Ureter (tissue), 1 donor: ENCODE results near the gene IQCF6. TPM values are rescaled to one million over a fixed set of nuclear protein-coding genes. Genes with fewer than 3 reads are reported as not detected.
"Not testable (repeated sequence)": the region's sequence is repeated elsewhere in the genome, so short reads cannot be mapped to it uniquely, and the experiment has no call there.

ENCODE experiments used
- DNase-seq: peaks from one replicate; pipeline ENCODE4 v3.0.0-alpha.2; 2020; ENCODE audit warnings: low spot score
- total RNA-seq: library from RNA; stranded (reverse); gene quantifications from one replicate; pipeline ENCODE4 v1.2.4, GENCODE V29; 2023
- donor health status: DM: yes; HTN: yes; CAD: no.

Gene IQCF6
- not detected for total RNA-seq

DNA sequence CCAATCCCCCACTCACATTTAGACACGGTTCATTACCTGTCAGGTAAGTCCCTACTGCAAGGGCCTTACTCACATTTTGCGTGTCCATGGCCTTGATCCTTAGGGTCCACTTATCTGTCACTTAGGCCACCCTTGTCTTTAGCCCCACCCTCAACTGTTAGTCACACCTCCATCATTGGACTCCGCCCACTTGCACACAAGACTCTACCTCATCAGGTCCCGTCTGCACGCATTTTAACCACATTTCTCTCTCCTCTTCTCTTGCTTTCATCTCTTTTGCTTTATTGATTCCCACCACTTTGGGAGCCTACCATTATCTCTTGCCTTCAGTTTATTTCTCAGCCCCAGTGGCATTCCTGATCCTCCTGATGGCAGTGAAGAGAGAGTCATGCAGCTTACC is at the start of gene IQCF6:
Gene IQCF6, minus strand, starts transcription at position 101 of the 400 bp plus-strand sequence. Its CDS starts 13 bp downstream, at position 88.
- no peak for DNase-seq

DNA sequence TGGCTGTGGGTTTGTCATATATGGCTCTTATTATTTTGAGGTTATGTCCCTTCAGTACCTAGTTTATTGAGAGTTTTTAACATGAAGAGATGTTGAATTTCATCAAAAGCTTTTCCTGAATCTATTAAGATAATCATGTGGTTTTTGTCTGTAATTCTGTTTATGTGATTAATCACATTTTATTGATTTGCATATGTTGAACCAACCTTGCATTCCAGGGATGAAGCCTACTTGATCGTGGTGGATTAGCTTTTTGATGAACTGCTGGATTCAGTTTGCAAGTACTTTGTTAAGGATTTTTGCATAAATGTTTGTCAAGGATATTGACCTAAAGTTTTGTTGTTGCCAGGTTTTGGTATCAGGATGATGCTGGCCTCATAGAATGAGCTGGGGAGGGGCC is 49.3 kb upstream of the IQCF6 start:
- no peak for DNase-seq

DNA sequence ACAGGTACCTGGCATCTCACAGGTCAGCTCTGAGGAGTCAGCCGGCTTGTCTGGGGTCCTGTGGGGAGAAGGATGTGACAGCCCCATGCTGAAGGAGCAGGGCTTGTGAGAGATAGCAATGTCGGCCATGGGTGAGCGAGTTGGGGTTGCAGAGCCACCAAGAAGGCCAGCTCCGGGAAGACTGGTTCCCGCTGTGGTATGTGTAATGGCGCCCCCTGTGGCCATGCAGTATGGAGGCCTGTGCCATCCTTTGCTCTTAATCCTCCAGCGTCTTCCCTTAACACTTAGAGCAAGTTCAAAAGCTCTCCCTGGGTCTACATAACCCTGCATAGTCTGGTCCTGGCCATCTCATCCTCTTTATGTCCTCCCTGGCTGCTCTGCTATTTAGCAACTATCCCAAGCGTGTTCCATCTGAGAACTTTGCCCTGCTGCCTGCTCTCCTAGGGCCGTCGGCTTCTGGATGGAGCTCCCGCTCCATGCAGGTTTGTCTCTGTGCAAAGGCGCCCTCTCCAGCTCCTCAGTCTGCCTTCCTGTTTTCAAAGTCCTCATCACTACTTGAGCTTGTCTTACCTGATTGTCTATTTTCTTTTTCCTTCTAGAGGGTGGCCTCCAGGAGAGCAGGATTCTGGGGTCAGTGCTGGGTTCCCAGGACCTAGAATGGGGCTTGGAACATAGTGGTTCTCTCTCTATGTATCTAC is 40.8 kb upstream of the IQCF6 start:
- no peak for DNase-seq

DNA sequence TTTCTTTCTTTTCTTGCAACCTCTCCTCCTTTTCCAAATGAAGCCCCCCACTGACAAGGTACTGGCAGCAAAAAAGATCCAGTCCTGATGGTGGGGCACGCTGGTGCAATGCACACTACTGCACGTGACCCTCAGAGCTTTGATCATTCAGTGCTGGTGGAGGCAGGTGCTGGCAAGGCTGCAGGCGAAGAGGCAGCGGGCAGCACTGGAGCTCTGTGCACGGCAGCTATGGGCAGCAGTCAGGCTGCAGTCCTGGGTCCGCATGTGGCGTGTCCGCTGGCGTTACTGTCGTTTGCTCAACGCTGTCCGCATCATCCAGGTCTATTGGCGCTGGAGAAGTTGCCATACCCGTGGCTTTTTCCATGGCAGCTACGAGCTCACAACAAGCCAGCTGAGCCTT is 40.1 kb upstream of the IQCF6 start:
- DNase-seq: no peak

DNA sequence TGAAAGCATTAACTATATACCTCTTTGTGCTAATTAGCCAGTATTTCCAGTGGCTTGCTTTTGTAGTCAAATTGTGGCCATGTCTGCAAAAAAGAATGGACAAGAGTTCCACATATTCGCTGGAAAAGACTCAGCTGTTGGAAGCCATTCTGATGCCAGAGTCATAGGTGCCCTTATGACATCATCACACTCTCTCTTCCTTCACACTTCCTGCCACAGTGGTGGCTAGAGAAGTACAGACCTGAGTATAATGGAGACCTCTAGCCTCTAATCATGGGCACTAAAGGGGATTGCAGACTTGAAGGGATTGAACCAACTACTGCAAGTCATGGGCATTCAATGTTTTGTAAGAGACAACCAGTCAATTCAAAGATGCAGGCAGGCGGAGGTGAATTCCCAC is 38.3 kb upstream of the IQCF6 start:
- no peak for DNase-seq

DNA sequence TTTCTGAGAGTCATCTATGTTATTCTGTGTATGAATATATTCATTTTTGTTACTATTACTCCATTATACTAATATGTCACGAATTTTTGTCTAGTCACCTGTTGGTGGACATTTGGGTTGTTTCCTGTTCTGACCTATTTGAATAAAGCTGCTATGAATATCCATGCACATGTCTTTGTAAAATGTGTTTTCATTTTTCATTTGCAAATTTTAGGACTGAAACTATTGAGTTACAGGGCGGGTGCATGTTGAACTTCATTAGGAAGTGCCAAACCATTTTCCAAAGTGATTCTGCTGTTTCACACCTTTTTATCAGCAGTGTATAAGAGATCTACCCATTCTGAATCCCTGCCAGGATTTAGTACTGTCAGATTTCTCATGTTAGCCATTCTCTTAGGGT is 37.7 kb upstream of the IQCF6 start:
- DNase-seq: no peak

DNA sequence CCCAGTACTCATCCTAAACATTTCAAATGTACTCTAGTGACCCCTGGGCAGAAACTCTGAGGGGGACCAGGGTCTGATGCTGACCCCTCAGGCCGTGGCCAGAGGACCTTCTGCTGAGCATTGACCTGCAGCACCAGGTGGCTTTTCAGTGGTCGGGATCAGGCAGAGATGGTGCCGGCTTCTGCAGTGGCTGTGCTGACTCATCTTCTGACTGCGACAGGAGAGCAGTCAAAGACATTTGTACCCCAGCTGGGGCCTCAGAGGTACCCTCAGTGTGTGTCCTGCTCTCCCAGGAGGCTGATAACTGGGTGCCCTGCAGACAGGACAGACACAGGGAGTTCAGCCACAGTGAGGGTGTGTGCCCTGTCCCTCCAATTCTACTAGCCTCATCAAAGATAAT is 36.6 kb upstream of the IQCF6 start:
- no peak for DNase-seq

DNA sequence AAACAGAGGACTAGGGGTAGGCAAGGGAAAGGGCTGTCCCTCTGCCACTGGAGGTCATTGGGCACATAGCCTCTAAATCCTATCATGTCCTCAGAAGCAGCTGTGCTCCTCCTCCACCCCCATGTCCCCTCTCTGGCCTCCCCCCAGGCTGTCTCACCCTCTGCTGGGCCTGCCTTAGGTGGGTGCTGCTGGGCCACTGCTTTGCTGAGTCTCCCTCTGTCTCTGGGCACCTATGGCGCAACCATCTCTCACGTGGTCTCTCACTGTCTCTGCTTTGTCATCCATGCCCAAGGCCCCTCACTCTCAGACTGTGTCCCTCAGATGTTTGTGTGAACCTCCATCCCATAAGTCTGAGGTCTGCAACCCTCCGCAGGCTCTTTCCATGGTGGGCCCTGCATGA is 35.0 kb upstream of the IQCF6 start:
- DNase-seq: no peak

DNA sequence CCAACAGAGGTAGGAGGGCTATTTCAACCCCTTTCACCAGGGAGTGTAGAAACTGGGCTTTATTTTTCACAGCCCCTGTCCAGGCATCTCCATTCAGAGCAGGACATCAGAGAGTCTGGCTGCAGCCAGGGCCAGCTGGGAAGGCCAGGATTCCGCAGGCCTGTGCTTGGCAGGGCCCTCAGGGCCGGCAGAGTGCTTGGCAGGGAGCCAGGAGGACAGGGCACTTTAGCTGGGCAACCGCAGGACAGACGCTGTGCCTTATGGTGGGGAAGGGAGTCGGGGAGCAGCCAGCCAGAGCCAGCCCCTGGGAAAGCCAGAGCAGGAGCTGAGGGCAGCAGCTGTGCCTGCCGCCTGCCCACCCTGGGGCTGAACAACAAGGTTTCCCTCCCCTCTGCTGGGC is 34.5 kb upstream of the IQCF6 start:
- no peak for DNase-seq

DNA sequence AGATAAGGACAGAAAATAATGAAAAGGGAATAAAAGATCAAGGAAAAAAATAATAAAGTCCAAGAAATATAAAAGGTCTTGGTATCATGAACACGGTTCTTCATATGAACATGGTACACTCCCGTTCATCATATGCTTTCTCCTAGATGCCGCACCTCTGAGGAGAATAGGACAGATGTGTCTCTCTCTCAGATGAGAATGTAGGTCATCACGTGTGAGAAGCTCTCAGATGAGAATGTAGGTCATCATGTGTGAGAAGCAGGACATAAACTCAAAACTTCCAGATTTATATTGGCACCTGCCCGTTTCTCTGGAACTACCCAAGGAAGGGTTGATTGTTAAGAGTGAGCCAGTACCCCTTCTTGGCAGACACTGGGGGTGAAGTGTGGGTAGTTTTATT is 29.9 kb upstream of the IQCF6 start:
- no peak for DNase-seq

DNA sequence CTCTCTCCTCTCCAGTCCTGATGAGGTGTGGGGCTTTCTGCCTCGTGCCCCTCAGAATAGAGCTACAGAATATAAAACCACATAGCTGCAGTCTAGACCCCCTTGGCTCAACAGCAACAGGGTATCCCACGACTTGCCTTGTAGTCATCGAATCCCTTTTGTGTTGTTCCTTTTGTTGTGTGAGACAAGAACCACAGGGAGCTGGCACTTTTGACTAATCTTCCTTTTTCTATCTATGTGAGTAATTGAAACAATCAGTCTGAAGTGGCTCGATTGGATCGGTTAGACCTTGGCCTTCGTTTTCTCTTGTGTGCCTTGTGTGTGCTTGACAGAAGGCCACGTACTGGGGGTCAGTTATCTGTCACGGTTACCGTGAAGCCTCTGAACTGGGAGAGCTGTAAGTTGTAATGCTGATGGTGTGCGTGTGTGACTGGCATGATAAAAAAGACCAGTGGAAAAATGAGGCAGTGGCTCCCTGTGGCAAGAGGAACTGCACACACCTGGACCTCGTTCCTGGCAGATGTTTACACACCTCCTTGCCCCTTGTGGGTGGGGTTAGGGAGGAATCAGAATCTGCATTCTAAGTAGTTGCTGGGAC is 23.2 kb upstream of the IQCF6 start:
- no peak for DNase-seq

DNA sequence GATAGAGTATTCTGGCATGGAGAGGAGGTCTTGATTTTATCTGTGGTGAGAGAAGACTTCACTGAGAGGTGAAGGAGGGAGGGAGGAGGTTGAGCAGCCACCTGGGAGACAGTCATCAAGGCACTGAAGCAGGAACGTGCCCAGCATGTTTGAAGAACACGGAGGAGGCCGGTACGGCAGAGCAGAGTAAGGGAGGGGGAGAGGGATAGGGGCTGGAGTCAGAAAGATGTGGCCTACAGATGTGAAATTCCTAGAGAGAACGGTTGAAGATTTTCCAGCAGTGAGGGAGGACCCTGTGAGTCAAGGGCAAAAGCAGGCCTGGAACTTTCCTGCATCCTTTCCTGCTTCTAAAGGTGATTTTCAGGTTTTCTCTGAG is 21.7 kb upstream of the IQCF6 start:
- no peak for DNase-seq

DNA sequence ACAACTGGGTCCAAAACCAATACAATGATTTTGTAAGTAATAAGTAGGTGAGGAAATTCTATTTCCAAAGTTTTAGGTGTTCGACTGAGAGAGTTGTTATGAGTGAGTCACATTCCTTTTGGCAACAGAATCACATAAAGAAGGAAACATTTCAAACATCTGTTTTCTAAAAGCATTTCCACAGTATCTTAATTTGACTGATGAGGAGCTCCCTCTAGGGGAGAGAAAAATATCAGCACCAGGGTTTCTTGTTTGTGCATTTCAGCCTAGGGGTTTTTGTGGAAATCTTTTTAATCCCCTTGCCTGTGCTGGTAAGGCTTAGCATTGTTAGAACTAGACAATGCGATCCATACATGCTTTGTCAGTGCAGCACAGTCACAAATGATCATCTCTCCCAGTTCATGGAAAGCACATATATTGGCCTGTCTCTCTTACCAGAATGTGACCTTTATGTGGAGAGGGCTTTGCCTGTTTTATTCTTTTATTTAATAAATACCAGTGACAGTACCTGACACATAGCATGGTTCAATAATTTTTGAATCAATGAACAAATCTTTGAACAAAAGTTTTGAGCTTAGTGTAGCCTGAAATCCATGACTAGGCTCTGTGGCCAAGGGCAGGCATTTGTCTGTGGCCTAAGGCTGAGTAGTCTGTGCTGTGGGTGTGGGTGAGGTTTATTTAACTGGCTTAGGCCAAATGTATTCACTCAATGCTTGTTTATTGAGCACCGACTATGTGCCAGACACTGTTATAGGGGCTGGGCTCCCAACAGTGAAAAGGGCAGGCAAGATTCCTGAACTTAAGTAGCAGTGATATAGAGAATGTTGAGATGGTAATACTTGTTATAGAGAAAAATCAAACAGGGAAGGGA is 21.1 kb upstream of the IQCF6 start:
- no peak for DNase-seq

DNA sequence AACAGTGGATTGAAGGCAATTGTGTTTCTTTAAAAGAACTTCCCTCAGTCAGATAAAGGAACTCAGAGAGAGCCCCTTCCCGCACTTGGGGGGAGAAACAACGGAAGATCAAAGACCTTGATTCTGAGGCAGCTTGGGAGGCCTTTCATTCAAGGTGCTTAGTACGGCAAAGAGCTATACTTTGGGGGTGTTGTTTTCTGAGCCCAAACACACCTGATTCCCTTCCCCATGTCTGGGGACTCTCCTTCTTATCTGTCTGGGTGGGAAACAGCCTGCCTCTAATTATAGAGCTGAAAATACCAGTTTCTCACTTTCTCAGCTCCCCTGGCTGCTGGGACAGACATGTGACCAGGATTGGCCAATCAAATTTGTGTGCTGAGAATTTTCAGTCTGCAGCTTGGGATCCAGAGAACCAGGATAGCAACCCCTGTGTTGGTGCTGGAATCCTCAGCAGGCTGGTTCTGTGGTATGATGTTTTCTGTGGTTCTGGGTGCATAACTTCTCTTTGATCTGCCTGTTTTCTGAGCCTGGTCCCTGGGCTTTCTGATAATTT is 19.4 kb upstream of the IQCF6 start:
- no peak for DNase-seq

DNA sequence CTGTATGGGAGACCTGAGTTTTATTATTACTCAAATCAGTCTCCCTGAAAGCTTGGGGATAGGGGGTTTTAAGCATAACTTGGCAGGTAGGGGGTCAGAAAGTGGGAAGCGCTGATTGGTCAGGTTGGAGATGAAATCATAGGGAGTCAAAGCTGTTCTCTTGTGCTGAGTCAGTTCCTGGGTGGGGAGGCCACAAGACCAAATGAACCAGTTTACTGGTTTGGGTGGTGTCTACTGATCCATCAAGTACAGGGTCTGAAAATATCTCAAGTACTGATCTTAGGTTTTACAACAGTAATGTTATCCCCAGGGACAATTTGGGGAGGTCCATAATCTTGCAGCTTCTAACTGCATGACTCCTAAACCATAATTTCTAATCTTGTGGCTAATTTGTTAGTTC is 17.8 kb upstream of the IQCF6 start:
- DNase-seq: no peak

DNA sequence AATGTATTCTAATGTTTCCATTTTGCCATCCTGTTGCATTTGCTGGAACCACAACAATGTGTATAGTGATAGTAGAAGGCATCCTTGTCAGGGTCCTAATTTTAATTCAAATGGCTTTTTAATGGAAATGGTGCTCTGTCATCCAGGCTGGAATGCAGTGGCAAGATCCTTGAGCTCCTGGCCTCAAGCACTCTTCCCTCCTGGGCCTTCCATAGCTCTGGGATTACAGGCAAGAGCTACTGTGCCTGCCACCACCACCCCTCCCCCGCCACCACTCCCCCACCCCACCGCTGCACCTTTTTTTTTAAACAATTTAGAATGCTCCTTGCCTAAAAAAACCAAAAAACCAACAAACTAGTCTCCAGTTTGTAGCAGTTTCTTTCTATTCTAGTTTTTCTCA is 15.2 kb upstream of the IQCF6 start:
- no peak for DNase-seq

DNA sequence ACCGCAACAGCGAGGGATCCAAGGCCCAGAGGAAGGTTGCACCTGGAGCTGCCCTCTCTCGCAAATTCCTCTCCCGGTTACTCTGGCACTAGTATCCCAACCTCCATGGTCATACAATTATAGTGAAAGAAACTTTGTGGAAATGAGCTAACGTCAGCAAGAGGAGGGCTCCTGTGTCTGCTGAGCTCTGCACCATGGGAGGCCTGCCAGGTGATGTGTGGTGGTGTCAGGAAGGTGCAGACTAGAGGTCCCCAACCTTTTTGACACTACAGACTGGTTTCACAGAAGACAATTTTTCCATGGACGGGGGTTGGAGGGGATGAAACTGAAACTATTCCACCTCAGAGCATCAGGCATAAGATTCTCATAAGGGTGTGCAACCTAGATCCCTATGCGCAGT is 13.2 kb upstream of the IQCF6 start:
- DNase-seq: no peak

DNA sequence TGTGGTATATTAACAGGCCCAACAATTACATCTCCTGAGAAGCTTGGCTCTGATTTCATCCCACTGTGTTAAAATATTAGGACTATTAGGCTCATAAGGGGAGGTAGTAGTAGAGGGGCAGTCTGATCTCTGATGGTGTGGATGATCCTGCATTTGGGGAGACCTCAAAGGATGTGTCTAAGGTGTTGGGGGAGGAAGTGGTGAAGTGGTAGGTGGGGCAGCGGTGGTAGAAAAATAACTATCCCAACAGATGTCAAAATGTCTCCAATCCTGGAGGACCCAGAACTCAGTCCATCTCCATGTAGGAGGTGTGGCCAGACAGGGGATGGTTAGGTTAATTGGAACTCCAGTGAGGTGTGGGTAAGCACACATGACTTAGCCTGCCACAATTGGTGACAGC is 10.4 kb upstream of the IQCF6 start:
- no peak for DNase-seq

DNA sequence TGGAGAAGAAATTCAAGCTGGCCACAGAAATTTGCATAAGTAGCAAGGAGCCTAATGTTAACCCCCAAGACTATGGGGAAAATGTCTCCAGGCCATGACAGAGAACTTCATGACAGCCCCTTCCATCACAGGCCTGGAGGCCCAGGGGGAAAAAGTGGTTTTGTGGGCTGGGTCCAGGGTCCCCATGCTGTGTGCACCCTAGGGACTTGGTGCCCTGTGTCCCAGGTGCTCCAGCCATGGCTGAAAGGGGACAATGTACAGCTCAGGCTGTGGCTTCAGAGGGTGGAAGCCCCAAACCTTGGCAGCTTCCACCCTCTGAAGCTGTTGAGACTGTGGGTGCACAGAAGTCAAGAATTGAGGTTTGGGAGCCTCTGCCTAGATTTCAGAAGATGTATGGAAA is 8.5 kb upstream of the IQCF6 start:
- not testable (repeated sequence) for DNase-seq

DNA sequence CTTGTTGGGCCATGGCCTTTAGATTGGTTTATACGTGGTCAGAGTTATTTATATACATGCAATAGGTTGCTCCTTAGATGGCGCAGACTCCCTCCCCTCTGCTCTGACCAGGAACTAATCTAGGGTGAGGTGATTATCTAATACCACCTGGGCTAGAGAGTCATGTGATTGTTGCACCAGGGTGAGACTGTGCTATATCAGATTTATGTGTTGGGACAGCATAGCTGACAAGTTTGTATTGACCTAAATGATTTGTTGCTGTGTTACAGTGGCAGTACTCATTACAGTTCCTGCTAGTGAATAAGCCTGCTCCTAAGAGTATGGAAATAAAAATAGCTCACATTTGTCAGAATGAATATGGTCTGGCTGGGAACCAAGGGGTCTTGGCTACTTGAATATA is 7.2 kb upstream of the IQCF6 start:
- DNase-seq: no peak

DNA sequence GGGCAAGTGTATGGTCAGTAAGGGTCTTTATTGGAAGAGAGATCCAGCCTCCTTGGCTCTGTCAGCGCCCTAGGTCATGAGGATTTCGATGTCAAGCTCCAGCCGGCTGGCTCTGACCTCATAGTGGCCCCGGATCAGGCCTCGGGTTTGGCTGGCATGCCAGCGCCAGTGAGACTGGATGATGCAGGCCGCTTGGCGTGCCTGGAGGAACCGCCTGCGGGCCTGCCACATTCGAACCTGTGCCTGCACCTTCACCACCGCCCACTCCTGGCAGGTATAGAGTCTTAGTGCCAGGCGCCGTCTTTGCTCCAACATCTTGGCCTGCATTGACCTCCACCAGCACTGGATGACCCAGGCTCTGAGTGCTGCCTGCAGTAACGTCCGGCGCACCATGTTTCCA is 483 bp downstream of the IQCF6 start:
- DNase-seq: no peak

DNA sequence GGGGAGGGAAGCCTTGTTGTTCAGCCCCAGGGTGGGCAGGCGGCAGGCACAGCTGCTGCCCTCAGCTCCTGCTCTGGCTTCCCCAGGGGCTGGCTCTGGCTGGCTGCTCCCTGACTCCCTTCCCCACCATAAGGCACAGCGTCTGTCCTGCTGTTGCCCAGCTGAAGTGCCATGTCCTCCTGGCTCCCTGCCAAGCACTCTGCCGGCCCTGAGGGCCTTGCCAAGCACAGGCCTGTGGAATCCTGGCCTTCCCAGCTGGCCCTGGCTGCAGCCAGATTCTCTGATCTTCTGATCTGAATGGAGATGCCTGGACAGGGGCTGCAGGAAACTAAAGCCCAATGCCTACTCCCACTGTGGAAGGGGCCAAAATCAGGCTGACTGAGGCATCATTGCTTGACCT is 1.1 kb downstream of the IQCF6 start:
- no peak for DNase-seq

DNA sequence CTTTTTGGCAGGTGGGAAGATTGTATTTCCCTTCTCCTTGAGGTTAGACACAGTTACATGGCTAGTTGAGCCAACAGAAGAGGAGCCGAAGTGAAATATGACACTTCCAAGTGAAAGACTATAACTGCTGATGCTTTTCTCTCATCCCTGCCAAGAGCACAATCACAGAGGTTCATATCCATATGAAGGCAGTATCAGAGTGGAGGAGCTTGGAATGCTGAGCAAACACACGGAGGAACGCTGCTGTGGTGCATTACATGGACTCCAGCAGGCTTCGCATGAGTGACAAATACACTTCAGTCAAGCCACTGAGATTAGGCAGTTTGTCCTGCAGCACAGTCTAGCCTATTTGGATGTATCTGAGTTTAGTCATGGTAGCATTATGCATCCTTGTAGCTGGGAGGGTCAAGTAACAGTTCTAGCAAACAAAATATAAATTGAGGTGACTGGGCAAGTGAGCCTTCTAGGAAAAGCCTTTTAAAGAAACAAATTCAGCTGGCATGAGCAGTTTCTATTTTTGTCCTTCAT is 5.4 kb downstream of the IQCF6 start:
- no peak for DNase-seq
